Measurements from ENCODE around the gene TTC1.

TTC1 gene

DNA sequence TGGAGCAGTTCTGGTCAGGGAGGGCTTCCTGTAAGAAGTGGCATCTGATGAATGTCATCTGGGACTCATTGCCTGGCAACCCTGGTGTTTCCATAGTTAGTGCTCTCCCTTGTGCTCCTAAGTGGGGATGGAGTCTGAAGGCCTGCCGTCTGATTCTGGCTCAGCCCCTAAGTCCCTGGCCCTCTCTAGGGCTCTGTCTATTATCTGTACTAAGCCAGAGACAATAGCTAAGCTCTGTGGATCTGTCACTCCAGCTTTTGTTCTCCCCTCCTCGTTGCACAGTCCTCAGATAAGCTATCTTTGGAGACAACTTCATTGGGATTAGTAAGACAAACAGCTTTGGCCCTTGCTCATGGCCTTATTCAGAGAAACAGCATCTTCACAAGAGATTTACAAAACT, 30.6 kb upstream of the TTC1 start:
- TF ChIP-seq EZH2phosphoT487 (conservative IDR thresholded peaks at IDR 0.05; ENCODE audit: low read length), result no peak
- TF ChIP-seq, protein P1, sequence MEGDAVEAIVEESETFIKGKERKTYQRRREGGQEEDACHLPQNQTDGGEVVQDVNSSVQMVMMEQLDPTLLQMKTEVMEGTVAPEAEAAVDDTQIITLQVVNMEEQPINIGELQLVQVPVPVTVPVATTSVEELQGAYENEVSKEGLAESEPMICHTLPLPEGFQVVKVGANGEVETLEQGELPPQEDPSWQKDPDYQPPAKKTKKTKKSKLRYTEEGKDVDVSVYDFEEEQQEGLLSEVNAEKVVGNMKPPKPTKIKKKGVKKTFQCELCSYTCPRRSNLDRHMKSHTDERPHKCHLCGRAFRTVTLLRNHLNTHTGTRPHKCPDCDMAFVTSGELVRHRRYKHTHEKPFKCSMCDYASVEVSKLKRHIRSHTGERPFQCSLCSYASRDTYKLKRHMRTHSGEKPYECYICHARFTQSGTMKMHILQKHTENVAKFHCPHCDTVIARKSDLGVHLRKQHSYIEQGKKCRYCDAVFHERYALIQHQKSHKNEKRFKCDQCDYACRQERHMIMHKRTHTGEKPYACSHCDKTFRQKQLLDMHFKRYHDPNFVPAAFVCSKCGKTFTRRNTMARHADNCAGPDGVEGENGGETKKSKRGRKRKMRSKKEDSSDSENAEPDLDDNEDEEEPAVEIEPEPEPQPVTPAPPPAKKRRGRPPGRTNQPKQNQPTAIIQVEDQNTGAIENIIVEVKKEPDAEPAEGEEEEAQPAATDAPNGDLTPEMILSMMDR (IDR thresholded peaks at IDR 0.05; ENCODE audit: insufficient read depth, low read length, poor library complexity, severe bottlenecking), result no peak
- Histone ChIP-seq H3K36me3 (ENCODE audit: low read length) (no peaks in the 10 kb centered on the region), H3F3A (ENCODE audit: insufficient read depth) (no peaks in the 10 kb centered on the region), H3K27ac (ENCODE audit: low read depth, low read length) (no peak overlapping the region), H3K9me2 (replicated peaks; ENCODE audit: insufficient read depth, low read length) (no peaks in the 10 kb centered on the region), H2AFZ (ENCODE audit: low read depth, low read length, severe bottlenecking) (no peak overlapping the region), H3K9ac (ENCODE audit: low read length) (no peak overlapping the region), H4K20me1 (ENCODE audit: low read depth, low read length) (no peaks in the 10 kb centered on the region), H3K4me2 (ENCODE audit: low read depth, low read length, poor library complexity, severe bottlenecking) (no peak overlapping the region), H3K79me2 (ENCODE audit: insufficient read depth, low read length) (no peaks in the 10 kb centered on the region), H3K4me3 (ENCODE audit: insufficient read depth, low read length, poor library complexity, severe bottlenecking) (no peak overlapping the region), H3K27me3 (ENCODE audit: low read length) (no peaks in the 10 kb centered on the region), H3K9me3 (ENCODE audit: insufficient read depth, low read length) (no peaks in the 10 kb centered on the region)

DNA sequence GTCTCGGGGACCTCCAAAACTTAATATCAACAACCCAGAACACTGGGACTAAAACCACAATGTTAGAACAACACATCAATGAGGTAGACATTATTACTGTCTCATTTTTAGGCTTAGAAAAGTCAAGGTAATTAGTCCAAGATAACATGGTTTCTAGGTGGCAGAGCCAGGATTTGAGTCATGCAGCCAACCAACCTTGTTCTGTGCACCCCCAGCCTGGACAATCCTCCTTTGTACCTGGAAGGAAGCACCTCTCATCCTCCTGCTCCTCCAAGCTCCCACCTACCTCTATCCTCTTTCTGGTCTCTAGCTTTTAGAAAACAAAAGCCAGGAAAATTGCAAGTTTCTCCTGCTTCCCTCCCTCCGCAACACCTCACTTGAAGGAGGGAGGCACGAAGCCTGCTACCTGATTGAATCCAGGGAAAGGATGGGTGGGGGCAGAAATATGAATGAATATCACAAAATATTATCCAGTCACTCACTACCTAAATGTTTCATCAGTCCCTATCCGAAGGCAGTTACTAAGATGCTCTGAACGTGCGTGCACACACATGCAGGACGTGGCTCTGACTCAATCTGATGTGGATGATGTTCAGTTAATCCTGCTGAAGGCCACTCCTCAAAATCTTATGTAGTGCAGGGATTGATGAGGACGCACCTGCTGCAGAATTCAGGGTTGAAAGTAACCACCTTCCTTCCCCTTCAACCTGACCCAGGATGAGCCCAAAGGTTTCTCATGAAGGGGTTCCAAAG, 26.3 kb upstream of the TTC1 start:
- Histone ChIP-seq H4K20me1 (ENCODE audit: low read depth, low read length) (no peaks in the 10 kb centered on the region), H3K9me3 (ENCODE audit: insufficient read depth, low read length) (no peaks in the 10 kb centered on the region), H3K4me2 (ENCODE audit: low read depth, low read length, poor library complexity, severe bottlenecking) (no peak overlapping the region), H3K27me3 (ENCODE audit: low read length) (no peaks in the 10 kb centered on the region), H3K79me2 (ENCODE audit: insufficient read depth, low read length) (no peaks in the 10 kb centered on the region), H3K27ac (ENCODE audit: low read depth, low read length) (no peak overlapping the region), H3F3A (ENCODE audit: insufficient read depth) (no peaks in the 10 kb centered on the region), H3K36me3 (ENCODE audit: low read length) (no peaks in the 10 kb centered on the region), H2AFZ (ENCODE audit: low read depth, low read length, severe bottlenecking) (no peak overlapping the region), H3K4me3 (ENCODE audit: insufficient read depth, low read length, poor library complexity, severe bottlenecking) (no peak overlapping the region), H3K9ac (ENCODE audit: low read length) (no peak overlapping the region), H3K9me2 (replicated peaks; ENCODE audit: insufficient read depth, low read length) (no peaks in the 10 kb centered on the region)
- TF ChIP-seq EZH2phosphoT487 (conservative IDR thresholded peaks at IDR 0.05; ENCODE audit: low read length), result no peak
- TF ChIP-seq, protein P1 (IDR thresholded peaks at IDR 0.05; ENCODE audit: insufficient read depth, low read length, poor library complexity, severe bottlenecking), result no peak

DNA sequence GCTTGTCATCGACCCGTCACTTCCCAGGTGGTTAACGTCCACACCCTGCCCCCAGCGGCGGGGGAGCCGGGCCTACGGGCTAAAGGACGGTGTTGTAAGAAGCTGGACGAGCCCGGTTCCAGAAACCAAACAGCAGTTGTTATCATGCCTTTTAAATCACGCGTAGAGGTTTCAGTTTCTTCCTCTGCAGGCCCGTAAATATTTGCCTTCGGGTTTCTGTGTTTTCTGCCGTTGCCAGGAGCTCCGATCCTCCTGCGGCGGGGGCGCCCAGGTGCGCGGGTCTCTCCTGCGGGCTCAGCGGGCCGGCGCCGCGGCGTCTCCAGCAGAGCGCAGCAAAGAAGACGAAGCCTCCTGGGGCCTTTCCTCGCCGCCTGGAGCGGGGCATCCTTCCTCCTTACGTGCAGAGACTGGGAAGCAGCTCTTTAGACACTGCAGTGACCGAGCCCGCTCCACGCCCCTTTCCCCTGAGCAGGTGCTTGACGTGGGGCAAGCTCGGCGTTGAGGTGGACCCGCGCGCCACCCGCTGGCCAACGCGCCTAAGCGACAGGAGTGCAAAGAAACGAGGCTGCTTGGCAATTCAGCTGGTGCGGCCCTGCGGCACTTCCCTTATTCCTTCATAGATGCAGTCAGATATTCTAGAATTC, 21.8 kb upstream of the TTC1 start:
- Histone ChIP-seq H3K9me3 (ENCODE audit: insufficient read depth, low read length) (no peaks in the 10 kb centered on the region), H3K4me3 (ENCODE audit: insufficient read depth, low read length, poor library complexity, severe bottlenecking) (peak overlapping the region; percentile 13), H3K4me2 (ENCODE audit: low read depth, low read length, poor library complexity, severe bottlenecking) (peak overlapping the region; percentile 52), H4K20me1 (ENCODE audit: low read depth, low read length) (no peaks in the 10 kb centered on the region), H3K9ac (ENCODE audit: low read length) (peak overlapping the region; percentile 16; the same call in 1 of the 2 replicates), H3K79me2 (ENCODE audit: insufficient read depth, low read length) (no peaks in the 10 kb centered on the region), H3K36me3 (ENCODE audit: low read length) (no peaks in the 10 kb centered on the region), H3K9me2 (replicated peaks; ENCODE audit: insufficient read depth, low read length) (no peaks in the 10 kb centered on the region), H3K27ac (ENCODE audit: low read depth, low read length) (no peak overlapping the region), H3K27me3 (ENCODE audit: low read length) (no peaks in the 10 kb centered on the region), H2AFZ (ENCODE audit: low read depth, low read length, severe bottlenecking) (peak overlapping the region; percentile 70), H3F3A (ENCODE audit: insufficient read depth) (no peaks in the 10 kb centered on the region)
- no peak for TF ChIP-seq EZH2phosphoT487 (conservative IDR thresholded peaks at IDR 0.05; ENCODE audit: low read length)
- TF ChIP-seq, protein P1 (IDR thresholded peaks at IDR 0.05; ENCODE audit: insufficient read depth, low read length, poor library complexity, severe bottlenecking), result peak; percentile 76
